Measurements from ENCODE around the gene NRG2.

The NRG2 gene

DNA sequence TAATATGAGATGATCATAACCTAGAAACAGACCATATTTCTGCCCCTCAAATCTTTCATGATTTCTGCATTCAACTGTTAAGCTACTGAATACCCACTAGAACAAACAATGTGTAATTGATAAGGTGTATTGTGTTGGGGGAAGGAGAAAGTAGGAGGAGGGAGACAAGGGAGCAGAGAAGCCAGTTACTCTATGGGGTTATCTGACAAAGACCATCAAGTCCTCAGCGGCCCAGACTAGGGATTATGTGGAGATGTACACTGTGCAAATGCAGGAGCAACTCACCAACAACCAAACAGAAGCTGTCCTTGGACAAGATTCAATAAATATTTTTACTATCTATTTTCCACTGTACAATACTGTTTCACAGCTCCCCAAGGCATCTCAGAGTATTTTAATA lies 2.7 kb downstream of the NRG2 start:
- DNase-seq (ENCODE audit: low read depth), result no peak

DNA sequence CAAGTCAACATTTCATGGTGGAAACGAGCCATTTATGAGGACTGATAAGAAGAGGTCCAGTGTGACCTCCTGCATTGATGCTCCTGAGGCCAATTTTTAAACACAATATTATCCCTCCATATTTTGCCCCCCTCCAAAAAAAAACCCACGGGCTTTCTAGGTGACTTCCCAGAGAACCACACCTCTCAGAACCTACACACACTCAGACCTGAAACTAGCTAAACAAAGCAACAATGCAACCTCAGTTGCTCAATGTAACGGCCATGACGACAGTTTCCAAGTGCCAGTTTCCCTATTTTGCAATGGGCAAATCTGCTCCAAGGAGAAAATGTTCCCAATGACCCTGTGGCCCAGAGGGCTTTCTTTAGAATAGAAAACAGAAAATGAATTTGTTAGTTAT lies 3.5 kb downstream of the NRG2 start:
- no peak for DNase-seq (ENCODE audit: low read depth)

DNA sequence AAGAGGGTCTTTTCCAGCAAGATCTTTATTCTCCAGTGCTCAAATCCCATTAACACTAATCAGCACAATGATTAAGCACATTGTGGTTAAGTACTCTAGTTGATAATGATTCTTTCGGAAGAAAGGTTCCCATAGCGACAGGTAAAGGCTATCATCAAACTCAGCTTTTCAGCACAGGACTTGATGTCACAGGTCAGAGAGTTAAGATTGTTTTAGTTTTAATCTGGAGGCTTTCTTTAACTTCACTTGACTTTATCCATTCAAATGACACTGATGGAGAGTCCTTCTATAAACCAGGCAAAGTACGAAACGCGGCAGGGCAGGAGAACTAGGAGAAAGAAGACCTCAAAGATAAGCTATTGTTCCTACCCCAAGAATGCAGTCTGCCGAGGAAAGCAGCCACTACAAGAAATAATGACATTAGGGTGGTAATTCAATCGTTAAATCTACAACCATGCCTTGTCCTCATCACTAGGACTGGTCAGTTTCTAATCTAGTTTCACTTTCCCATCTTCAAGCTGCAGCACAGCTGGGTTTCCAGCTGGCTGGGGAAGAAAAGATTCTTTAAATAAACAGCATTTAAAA lies 4.6 kb downstream of the NRG2 start:
- no peak for DNase-seq (ENCODE audit: low read depth)

DNA sequence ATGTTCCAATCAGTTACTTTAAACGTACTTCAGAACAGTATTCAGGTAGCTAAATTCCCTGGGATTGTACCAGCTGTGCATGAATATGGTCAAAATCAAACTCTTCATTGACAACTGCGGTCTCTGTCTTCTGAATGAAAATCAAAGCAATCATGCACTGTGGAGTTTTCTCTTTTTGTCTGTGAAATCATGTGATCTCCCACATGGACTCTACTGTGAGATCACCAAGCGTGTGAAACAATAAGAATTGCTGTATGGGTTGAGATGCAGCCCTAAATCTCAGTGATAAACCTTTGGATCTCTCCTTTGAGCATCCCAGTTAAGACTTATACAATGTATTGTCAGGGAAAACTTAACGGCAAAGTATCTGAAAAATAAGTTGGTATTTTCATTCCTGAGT lies 6.1 kb downstream of the NRG2 start:
- DNase-seq (ENCODE audit: low read depth), result no peak

DNA sequence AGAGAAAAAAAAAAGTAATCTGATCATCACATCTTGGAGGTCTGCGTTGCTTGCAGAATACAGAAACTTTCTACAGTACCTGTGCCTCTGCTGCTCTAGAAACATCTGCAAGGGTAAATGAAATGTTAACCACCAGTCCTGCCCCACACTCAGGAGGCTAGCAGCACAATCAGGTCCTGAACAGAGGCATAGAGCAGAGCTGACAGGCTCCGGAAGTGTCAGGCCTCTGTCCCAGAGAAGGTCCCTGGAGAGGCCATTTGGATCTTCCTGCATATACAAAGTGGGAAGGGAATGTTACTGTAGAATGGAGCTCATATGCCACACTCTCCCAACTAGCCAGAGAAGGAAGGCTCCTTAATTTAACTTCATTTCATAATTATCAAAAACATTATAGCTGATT lies 7.2 kb downstream of the NRG2 start:
- no peak for DNase-seq (ENCODE audit: low read depth)

DNA sequence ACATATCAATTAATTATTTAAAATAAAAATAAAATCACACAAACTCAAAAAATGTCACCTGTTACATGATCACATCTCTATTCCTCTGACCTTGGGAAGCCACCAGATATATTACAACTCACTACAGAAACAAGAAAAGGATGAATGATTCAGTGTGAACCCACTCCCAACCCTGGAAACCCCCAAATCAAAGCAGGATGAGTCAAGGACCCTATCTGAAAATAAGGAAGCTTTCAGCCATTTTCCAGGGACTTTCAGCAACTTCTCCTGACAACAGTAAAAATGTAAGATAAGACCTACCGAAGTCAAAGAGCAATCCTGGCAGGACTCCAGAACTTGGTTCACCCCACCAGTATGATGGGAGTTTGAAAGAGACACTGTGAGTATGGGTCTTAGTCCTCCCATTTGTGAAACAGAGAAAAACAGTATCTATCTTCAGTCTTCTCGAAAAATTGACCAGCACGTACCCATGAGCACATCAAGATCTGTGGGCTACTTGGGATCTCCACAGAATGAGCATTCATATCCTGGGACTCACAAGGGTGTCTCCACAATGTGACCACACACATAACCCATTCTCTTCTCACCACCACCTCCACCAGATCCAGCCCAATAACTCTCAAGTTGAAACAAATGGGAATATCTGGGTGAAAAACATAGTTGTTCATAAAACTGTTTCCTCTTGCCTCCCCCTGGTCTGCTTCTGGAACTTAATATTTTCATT lies 9.9 kb downstream of the NRG2 start:
- DNase-seq (ENCODE audit: low read depth), result no peak

DNA sequence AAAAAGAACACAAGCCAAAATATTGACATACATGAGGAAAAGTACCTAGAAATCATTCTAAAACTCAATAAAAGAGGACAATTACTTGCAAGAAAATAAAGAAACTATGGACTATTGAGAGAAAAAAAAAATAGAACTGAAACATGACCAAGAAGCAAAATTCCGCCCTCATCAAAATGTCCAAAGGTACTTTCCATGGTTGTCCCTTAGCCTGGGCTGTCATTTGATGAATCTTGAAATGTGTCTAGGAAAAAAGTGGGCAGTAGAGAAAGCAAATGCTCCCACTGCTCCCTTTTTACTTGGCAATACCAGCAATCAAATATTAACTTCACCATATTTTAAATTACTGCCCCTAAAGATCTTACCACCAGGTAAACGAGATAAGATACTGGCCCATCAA lies 10.8 kb downstream of the NRG2 start:
- DNase-seq (ENCODE audit: low read depth), result no peak

DNA sequence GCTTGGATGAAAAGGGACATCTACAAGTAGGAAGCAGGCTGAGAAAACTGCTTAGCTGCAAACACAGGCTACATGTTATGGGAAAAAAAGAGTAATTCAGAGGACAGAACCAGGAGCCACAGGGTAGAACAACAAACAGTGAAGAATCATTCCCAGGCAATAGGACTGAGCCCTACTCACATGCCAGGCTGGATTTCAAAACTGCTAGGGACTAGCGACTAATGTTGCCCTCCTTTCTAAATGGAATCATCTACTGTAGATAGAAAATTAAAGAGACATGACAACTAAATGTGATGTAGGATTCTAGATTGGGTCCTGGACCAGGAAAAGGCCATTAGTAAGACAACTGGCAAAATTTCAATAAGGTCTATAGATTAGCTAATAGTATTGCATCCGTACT lies 15.3 kb downstream of the NRG2 start:
- DNase-seq (ENCODE audit: low read depth), result no peak

DNA sequence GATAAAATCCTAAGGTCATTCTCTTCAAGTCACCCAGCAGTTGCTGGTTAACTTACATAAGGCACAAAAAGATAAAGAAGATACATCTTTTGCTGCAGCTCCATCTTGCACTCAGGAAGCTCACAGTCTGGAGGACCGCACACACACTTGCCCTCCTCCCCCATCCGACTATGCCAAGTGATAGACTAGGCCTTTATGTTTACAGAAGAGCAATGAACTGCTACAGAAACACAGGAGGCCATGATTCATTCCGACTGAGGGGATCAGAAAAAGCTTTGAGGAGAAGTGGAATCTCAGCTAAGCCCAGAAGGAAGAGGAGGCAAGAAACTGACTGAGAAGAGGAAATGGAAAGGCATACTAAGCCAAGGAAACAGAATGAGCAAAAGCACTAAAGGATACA lies 17.4 kb downstream of the NRG2 start:
- no peak for DNase-seq (ENCODE audit: low read depth)

DNA sequence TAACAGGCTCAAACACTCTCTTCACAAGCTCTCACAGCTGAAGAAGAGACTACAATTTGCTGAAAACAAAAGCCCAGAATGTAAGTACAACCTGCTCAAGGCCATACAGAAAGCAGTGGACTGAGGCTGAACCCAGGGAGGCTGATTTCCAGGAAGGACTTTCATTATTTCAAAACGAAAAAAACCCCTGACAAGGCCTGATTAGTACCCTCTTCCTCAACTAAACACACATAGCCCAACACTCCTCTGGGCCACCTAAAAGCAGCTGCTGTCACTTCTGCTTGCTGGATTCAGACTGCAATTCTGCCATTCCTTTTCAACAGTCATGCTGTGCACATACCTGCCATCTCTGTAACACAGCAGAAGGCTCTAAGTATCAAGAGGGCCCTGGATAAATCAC lies 18.2 kb downstream of the NRG2 start:
- DNase-seq (ENCODE audit: low read depth), result no peak

DNA sequence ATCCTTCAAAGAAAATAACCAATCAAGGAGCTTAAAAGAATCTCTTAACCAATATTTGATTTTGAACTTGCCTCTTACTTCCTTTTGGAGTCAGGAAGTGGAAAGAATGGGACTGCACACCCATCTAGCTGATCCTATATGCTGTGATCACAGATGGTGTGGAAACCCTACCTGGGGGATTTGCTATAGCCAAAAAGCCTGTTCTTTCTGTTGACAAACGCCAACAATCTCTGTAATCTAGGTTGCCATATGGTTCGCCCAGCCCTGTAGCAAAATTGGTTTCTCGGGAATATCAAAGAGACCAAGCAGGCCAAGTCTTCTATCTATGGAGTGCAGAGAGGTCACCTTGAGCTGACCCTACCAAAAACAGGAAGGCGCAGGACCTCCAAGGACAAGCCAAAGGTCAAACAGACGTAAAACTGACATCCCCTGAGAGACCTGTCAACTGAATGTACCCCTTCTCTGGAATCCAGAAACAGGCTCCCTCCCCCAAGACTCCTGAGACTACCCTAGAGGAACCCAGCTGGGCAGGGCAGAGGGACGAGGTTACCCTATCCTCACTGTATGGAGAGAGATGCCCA lies 19.4 kb downstream of the NRG2 start:
- DNase-seq (ENCODE audit: low read depth), result no peak

DNA sequence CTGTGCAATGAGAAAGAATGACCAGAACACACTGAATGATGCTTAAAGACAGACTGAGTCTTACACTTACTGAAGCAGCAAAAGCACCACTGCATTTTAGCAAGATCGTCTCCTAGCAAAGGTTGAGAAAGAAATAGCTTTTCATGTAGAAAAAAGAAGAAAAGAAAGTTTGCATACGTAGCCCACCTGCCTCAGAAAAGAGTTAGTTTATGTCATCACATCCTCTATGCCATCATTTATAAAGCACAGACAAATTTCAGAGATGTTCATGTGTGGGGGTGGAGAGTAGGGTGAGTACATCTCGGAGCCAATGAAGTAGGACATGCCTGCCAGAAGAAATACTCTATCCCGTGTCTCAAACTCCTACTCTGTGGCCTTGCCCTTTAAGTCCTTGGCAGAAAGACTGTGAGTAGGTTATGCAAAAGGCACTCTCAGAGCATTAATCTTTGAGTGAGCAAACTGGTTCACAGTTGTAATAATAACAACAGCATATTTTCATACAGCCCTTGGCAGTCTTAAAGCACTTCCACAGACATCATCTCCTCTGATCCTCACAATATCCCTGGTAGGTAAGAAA lies 22.4 kb downstream of the NRG2 start:
- no peak for DNase-seq (ENCODE audit: low read depth)

DNA sequence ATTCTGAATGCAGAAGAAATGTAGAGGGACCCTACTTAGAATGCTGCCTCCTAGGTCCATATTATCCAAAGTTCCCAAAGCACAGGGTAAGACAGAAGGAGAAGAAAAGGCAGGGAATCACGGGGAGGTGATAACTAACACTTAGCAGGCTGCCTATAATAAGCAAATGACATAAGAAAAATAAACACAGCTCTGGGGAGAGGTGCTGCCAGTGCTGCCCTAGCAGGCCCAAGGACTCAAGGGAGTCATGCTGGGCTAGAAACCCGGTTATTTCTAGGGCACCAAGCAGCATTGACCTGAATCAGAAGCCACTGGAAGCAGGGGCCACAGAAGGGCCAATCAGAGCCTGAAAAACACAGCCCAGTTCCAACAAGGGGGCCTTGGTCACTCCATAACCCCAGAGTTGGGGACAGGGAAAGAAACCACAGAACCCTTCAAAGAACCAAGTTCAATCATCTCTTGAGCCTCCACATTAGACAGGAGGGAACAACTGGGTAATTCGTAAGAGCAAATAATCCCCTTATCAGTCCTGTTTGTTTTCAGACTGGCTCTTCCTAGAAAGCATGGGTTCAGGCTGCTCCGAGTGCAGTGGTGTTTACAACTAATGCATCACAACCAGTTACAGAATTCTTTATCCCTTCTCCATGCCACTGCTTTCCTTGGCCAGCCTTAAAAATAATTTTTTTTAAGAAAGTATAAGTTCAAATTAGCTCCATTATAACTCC lies 24.0 kb downstream of the NRG2 start:
- no peak for DNase-seq (ENCODE audit: low read depth)

DNA sequence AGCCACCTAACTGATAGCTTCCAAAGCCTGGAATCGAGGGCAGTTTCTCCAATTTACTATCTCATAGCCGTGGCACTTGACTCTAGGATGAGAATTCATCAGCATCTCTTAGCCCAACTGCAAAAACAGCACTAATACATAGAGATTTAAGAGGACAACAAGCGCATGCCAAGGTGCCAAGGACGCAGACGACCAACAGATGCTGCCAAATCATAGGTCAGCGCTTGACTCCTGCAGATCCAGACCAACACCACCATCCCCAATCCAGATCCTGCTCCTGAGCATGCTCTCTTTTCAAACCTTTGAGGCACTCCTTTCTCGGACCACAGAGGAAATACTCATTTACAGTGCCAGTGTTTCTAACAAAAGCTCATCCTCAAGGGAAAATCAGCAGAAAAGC lies 24.6 kb downstream of the NRG2 start:
- DNase-seq (ENCODE audit: low read depth), result no peak

DNA sequence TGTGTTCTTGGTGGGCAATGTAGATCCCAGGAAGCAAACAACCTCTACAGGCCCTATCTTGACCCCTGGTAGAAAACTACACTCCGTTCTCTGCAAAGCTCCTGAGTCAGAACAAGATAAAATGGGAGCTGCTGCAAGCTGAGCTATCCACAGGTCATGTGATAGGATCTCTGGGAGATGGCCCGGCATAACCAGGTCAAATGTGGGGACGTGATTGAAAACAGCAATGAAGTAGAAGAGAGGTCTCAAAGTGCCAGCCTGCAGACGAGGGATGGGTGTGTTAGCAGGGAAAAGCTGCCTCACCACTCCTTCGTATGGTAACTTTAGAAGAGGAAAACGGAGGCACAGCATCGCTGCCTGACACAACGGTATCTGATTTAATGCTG lies 25.0 kb downstream of the NRG2 start:
- no peak for DNase-seq (ENCODE audit: low read depth)

DNA sequence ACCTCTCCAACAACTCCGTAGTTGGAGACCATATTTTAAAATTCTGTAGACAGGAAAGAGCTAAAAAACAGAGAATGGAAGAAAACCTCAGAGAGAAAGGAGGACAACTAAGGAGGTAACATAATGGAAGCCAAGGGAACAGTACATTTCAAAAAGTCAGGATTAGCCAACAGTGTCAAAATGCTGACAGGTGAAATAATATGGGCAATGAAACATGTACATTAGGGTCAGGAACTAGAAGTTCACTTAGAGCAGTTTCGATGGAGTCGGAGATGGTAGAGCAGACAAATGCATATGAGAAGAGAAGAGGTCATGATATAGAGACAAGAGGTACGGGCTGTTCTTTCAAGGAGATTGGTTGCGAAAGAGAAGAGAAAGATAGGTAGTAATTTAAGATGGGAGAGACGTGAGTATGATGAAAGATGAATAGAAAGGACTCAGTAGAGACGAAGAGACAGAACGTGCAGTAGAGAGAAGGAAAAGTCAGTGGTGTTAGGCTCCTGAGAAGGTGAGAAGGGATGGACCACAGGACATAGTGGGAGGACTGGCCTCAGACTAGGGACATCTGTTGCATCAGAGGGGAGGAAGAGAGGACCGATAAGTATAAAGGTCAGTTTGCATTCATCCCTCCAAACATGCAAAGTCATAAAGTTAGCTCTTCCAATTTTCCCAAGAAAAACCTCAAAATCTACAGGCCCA lies 25.6 kb downstream of the NRG2 start:
- no peak for DNase-seq (ENCODE audit: low read depth)

DNA sequence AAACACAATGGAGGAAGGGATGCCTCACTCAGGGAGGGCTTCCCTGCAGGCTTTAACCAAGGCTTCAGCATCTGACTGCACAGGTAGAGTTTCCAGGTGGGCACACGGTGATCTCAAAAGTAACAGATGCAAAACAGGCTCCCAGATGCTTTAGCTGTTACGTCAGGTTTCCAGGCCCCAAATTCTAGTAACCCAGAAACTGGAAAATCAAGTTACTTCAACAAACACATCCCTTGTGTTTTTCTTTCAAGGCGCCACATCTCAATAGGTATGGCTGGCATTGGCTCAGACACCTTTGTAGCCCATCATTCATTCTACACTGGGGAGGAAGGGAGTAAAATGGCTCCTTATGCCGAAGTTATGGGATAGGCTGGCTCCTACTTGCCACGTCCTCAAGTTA lies 27.4 kb downstream of the NRG2 start:
- no peak for DNase-seq (ENCODE audit: low read depth)

DNA sequence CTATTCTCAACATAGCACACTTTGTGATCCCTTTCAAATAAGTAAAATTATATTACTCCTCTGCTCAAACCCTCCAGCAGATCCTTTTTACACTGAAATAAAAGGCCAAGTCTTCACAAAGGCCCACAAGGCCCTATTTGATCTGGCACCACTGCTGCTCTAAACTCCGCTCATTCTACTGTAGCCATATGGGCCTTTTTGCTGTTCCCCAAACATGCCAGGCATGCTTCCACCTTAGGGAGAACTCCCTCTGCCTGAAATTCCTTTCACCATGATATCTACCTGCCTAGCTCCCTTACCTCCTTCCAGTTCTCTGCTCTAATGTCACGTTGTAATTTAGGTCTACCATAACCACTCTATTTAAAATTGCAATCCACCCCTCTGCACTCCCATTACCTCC lies 28.3 kb downstream of the NRG2 start:
- no peak for DNase-seq (ENCODE audit: low read depth)

DNA sequence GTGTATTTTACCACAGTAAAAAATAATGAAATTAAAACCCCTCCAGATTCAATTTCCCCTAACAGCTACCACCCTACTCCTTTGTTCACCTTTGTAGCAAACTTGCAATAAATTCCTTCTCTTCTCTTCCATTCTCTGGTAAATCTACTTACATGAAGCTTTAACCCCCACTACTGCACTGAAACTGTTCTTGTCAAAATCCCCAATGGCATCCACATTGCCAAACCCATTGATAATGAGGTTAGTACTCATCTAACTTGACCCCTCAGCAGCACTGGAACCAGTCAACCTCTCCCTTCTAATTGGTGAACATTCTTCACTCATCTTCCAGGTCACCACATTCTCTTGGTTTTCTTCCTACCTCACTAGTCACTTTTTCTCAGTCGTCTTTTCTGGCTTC lies 29.6 kb downstream of the NRG2 start:
- no peak for DNase-seq (ENCODE audit: low read depth)

DNA sequence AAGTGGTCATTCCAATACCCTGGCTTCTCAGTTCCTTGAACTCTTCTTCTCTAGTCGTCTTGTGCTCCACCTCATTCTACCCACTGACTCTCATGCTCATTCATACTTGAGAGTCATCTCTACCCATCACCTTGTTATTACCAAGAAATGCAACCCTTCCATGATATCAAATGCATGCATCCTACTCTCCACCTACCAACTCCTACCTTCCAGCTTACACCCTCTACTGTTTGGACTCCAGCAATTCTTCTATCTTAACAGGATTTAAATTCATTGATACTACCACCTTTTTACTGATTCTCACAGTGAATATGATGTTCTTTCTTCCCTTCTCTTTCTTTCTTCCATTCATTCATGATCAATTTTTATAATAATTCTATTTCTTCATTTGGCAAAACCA lies 30.7 kb downstream of the NRG2 start:
- DNase-seq (ENCODE audit: low read depth), result no peak

DNA sequence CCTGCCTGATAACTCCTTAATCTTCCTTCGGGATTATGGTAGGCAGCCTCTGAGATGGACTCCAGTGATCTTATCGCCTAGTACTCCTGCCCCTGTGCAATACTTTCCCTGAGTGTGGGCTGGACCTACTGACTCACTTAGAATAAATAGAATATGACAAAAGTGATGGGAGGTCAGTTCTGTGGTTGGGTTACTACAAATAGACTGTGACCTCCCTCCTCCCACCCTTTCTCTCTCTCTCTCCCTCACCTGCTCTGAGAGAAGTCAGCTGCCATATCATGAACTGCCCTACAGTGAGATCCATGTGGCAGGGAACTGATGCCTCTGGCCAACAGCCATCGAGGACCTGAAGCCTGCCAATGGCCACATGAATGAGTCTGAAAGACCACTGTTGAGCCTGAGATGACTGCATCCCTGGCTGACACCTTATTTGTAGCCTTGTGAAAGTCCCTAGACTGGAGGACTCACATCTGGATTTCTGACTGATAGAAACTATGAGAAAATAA lies 31.7 kb downstream of the NRG2 start:
- no peak for DNase-seq (ENCODE audit: low read depth)

DNA sequence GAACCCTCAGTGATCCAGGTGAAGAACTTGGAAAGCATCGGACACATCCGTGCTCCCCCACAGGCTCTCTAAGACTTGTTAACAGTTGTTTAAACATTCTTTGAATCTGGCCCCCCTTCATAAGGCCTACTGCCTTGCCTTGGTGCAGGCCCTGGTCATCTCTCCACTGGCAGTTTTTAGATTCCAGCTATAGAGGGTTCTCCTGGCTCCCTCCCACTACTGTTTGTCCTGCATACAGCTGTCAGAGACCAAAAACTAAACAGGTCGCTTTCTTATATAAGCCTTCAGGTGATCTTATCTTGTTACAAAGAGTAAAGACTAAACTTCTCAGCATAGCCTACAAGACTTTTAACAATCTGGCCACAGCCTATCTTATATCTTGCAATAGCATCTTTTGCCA lies 32.3 kb downstream of the NRG2 start:
- DNase-seq (ENCODE audit: low read depth), result no peak

All from stimulated activated CD4-positive, alpha-beta T cell treated with anti-CD3 and anti-CD28 coated beads, Interleukin-2, amount 100 ng/mL, for 4 hours (primary cell).